Fibroblast of mammary gland (primary cell): ENCODE measurements around the gene EIF5AL1.
A peak's percentile ranks its signal among the peaks of the same experiment; 100 is the strongest.
"Not testable (repeated sequence)": the region's sequence is repeated elsewhere in the genome, so short reads cannot be mapped to it uniquely, and the experiment has no call there.

Source experiments
- DNase-seq: peaks from one replicate; pipeline ENCODE4 v3.0.0-alpha.2; 2010; ENCODE audit warnings: low read depth
- H3K4me3 ChIP-seq: 2 replicates; pipeline ENCODE4 v1.5.1; 2011; ENCODE audit warnings: low read depth, mild to moderate bottlenecking, low read length, moderate library complexity; ENCODE audit not compliant: control insufficient read depth
- TF ChIP-seq, protein P1 (sequence below): conservative IDR thresholded peaks from 2 replicates; pipeline ENCODE4 v1.5.1; 2011; ENCODE audit warnings: low read depth, low read length, inconsistent platforms; ENCODE audit not compliant: control insufficient read depth, insufficient read depth

EIF5AL1 gene

DNA sequence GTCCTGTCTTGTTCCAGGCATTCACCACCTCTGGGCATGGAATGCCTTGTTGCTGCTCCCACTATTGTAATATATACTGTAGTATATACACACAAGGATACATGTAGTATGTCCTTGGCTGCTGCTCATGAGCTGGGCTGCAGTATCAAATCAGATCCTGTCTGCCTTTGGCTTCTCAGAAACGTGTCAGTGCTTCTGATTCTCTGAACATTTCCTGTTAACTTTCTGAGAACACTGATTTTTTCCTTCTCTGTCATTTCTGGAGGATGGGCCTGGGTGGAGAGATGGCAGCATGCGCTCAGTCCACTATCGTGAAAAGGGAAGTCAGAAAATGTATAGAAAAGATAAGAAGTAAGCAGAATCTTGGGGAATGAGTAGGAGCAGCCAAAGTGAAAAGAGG, 35.6 kb downstream of the EIF5AL1 start:
- no peak overlapping the region for H3K4me3 ChIP-seq
- DNase-seq = no peak
- TF ChIP-seq, protein P1, sequence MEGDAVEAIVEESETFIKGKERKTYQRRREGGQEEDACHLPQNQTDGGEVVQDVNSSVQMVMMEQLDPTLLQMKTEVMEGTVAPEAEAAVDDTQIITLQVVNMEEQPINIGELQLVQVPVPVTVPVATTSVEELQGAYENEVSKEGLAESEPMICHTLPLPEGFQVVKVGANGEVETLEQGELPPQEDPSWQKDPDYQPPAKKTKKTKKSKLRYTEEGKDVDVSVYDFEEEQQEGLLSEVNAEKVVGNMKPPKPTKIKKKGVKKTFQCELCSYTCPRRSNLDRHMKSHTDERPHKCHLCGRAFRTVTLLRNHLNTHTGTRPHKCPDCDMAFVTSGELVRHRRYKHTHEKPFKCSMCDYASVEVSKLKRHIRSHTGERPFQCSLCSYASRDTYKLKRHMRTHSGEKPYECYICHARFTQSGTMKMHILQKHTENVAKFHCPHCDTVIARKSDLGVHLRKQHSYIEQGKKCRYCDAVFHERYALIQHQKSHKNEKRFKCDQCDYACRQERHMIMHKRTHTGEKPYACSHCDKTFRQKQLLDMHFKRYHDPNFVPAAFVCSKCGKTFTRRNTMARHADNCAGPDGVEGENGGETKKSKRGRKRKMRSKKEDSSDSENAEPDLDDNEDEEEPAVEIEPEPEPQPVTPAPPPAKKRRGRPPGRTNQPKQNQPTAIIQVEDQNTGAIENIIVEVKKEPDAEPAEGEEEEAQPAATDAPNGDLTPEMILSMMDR = no peak

DNA sequence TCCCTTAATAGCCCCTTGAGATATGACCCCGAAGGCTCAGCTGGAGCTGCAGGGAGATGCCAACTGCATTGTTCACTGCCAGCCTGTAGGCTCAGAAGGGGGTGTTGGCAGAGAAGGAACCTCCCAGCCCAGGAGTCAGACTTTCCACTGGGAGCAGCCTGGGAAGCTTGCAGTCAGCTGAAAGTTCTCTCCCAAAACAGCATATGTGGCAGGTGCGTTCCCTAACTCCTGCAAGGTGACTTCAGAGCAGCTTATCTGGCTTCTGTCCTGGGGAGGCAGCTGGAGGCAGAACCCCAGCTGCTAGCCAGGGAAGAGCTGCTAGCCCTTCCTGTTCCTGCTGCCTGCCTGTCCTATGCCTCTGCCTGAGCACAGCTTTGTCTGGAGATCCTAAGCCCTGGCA, 39.8 kb downstream of the EIF5AL1 start:
- no peak for DNase-seq
- H3K4me3 ChIP-seq = no peak overlapping the region
- TF ChIP-seq, protein P1 = no peak

DNA sequence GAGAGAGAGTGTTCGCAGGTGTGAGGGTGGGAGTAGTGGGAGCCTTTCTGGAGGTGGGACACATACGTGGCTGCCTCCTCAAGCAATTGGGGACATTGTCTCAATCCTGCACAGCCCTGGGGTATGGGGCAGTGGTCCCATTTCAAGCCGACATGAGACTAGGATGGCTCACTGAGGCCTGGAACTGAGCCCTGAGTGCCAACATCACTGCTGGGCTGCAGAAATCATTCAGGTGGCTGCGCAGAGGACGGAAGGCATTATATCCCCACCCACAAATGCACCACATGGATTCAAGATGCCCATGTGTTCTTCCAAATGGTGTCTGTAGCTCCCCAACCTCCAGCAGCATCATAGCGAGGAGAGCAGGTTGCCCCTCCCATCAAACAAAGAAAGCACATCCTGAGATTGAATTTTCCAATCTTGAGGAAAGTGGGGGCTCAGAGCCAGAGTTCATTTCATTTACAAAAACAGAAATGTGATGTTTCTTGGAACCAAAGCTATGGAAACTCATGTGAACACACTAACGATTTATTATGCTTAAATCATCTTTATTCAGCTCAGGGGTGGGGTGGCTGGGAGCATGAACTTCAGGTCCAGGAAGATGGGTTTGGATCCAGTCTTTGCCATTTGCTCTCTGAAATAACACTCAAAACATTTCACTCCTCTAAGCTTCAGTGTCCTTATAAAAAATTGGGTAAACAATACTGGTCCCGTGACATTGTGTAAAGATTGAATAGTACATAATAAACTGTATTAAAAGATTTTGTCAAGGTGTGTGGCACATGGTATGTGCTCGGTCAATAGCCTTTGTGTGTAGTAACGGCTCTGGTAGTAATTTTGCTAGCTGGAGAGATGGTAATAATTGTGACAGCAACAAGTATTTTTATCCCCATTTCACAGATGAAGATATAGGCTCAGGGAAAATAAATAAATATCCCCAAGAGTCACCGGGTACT, 43.3 kb downstream of the EIF5AL1 start:
- TF ChIP-seq, protein P1 = no peak
- H3K4me3 ChIP-seq = no peak overlapping the region

DNA sequence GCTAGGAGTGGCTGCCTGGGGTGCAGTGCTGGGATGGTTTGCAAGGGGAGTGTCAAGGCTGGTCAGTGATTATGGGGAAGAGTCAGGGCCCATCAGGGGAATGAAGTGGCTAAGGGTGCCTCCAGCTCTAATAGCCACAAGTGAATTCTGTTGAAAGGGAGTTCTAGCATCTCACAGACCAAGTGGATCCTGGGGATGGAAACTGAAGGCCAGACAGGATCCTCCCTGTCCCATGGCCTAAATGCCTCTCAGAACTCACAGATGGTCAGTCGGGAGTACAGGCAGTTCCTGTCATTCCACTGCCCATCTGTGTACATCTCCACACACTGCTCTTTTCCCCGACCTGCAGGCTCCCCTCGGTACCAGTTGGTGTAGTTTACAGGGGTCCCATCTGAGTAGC, 44.6 kb downstream of the EIF5AL1 start:
- H3K4me3 ChIP-seq = not testable (repeated sequence)

More for the DNA sequence above, 43.3 kb downstream of the EIF5AL1 start:
- DNase-seq = no peak

DNA sequence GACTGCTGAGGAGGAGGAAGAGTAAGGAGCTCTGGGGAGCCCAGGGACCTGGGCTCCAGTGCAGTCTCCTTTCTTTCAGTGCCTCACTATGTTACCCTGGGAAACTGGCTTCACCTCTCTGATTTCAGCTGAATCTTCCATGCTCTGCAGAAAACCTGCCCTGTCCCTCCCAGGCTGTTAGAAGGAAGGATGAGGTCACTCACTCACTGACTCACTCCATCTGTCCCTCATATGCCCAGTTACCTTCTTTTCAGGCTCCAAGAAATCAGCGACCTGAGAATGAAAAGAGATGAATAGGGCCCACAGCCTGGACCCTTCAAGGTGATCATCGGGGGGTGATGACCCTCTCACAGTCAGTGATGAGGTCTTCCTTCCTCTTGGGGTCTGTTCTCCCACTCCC, 47.4 kb downstream of the EIF5AL1 start:
- TF ChIP-seq, protein P1 = no peak
- H3K4me3 ChIP-seq = no peak overlapping the region
- DNase-seq = peak; percentile 45

More for the DNA sequence above, 44.6 kb downstream of the EIF5AL1 start:
- not testable (repeated sequence) for DNase-seq

DNA sequence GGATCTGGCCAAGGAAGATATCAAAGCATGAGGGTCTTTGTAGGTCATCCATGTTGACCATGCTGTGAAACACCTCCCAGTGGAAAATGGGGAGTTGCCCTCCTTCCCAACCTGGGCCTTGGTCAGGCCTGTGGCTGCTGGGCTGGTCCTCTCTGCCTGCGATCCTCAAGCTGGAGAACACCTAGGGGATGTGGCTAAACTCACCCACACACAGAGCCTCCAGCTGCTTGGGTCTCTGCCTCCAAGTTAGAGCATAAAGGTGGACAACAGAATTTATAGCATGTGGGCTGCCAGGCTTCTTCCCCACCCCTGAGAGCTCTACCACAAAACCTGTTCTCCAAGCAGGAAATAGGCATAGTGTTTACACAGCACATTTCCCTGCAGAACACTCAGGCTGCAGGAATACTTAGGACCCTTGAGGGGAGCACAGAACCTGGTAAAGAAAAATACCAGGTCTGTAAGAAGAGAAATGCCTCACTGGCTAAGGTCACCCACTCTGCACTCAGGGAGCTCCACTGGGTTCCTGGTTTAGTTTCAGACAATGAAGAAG, 47.9 kb downstream of the EIF5AL1 start, which contains the start of gene SFTPA2:
TSS of gene SFTPA2 (minus strand) at position 248 of the 550 bp plus-strand sequence. CDS start 924 bp downstream, outside the sequence.
- TF ChIP-seq, protein P1 = no peak
- DNase-seq = no peak
- H3K4me3 ChIP-seq = no peak within 1 kb of the TSS

DNA sequence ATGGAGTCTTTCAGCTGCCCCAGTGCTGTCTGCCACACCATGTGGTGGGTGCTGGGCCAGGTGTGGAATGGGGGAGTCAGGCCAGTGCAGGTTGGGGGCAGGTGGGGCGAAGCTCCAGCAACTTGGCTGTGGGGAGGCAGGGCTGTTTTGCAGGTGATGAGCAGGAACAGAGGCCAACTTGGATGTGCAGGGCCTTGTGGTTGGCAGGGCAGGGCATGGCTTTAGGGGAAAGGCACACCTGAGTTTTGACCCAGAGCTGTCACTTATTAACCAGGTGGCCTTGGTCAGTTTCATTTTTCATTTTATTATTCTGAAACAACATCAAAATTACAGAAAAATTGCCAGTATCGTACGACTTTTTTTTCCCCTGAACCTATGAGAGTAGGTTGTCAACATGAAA, 48.9 kb downstream of the EIF5AL1 start:
- no peak for DNase-seq
- H3K4me3 ChIP-seq = no peak overlapping the region
- TF ChIP-seq, protein P1 = no peak
